D721Med (cell line): Measurements from ENCODE around the gene ANO9.

Experiments
- DNase-seq: peaks from one replicate; pipeline ENCODE4 v3.0.0; 2011; ENCODE audit warnings: low spot score; ENCODE audit not compliant: insufficient read length
- FAIRE-seq: peaks from 2 replicates; lab custom pipeline; 2011; peaks lifted over from hg19 to GRCh38; lab: Jason Lieb, UNC
- CTCF ChIP-seq: IDR thresholded peaks from 2 replicates; pipeline ENCODE4 v1.5.1; 2012; ENCODE audit warnings: mild to moderate bottlenecking, control low read depth; ENCODE audit not compliant: insufficient read depth; ENCODE audit errors: missing control alignments

The ANO9 gene

GRCh38 chr11:441418-442274 is at the start of gene ANO9:
Gene ANO9 (minus strand): TSS chr11:442011. CDS start chr11:441926, 85 bp downstream.
- FAIRE-seq (no peak), DNase-seq (no peak)
- TF ChIP-seq CTCF = no peak

GRCh38 chr11:491358-491757 is 49.5 kb upstream of the ANO9 start:
- no peak for TF ChIP-seq CTCF
- DNase-seq = no peak
- no peak for FAIRE-seq

- no peak for TF ChIP-seq CTCF
- FAIRE-seq = no peak
- DNase-seq = no peak
Measured at GRCh38 chr11:490930-491260, 49.1 kb upstream of the ANO9 start.

GRCh38 chr11:490186-490929 is 48.5 kb upstream of the ANO9 start:
- FAIRE-seq (no peak), DNase-seq (no peak)
- no peak for TF ChIP-seq CTCF

GRCh38 chr11:489610-490185 is 47.9 kb upstream of the ANO9 start:
- no peak for FAIRE-seq
- TF ChIP-seq CTCF = no peak
- no peak for DNase-seq

GRCh38 chr11:488992-489391 is 47.2 kb upstream of the ANO9 start:
- FAIRE-seq (no peak), DNase-seq (no peak)
- TF ChIP-seq CTCF = no peak

- FAIRE-seq (no peak), DNase-seq (no peak)
- no peak for TF ChIP-seq CTCF
Measured at GRCh38 chr11:488579-488978, 46.8 kb upstream of the ANO9 start.
